ENCODE data around the gene THSD7B.
"Not testable (repeated sequence)": the region's sequence is repeated elsewhere in the genome, so short reads cannot be mapped to it uniquely, and the experiment has no call there.

The THSD7B gene

DNA sequence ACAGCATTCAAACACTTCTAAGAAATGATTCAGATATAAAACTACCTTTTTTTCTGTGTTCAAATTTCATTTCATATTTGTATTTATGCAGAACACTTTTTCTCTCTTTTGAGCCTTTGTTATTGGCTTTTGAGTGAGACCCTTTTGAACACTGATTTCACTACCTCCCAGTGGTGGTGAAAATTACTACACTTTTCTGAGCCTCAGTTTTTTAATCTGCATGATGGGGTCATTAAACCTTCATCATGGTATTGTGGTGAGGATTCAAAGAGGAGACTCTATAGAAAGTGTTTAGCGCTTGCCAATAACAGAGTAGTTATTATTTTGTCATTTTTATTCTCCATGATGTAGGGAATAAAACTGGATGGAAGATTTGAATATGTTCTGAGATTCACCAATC, 169.8 kb downstream of the THSD7B start:
- POLR2A ChIA-PET: no interaction called here
- CTCF ChIA-PET: no interaction called here
- DNase-seq (ENCODE audit: extremely low spot score): no peak
- TF ChIP-seq, protein P1, sequence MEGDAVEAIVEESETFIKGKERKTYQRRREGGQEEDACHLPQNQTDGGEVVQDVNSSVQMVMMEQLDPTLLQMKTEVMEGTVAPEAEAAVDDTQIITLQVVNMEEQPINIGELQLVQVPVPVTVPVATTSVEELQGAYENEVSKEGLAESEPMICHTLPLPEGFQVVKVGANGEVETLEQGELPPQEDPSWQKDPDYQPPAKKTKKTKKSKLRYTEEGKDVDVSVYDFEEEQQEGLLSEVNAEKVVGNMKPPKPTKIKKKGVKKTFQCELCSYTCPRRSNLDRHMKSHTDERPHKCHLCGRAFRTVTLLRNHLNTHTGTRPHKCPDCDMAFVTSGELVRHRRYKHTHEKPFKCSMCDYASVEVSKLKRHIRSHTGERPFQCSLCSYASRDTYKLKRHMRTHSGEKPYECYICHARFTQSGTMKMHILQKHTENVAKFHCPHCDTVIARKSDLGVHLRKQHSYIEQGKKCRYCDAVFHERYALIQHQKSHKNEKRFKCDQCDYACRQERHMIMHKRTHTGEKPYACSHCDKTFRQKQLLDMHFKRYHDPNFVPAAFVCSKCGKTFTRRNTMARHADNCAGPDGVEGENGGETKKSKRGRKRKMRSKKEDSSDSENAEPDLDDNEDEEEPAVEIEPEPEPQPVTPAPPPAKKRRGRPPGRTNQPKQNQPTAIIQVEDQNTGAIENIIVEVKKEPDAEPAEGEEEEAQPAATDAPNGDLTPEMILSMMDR (IDR thresholded peaks at IDR 0.05; ENCODE audit: control extremely low read depth, extremely low read depth, low read depth, missing control alignments): no peak

DNA sequence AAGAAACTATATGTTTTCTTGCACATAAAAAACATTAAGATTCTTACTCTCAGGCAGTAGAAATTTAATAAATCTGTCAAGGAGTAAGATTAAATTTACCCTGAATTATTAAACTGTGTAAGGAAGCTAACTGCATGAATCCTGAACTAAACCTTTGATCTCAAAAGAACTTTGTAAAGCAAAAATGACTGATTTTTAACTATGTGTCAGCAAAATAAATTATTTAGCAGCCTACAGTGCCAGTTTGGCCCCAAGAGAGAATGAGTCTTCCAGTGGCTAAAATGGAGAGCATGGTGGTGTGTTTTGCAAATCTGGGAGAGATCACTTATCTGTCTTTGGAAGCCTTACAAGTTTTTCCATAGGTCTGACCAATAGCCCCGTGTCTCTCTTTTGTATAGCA, 190.7 kb downstream of the THSD7B start:
- POLR2A ChIA-PET: no interaction called here
- CTCF ChIA-PET: no interaction called here

DNA sequence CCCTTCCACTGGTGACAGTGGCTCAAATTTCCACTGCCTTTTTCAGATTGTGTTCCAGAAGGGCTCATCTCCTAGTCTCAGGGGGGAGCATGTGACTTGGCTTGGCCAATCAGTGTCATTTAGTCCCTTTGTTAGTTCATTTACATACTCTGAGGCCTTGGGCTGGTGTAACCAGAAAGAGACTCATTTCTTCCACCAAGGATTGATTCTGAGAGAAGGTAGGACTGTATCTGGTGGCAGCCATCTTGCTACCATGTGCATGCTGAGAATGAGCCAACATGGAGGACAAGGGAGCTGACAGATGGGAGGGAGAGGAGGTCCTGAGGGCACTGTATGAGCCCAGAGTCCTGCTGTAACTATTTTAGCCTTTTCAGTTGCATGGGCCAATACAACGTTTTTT, 191.7 kb downstream of the THSD7B start:
- CTCF ChIA-PET: no interaction called here
- no peak for DNase-seq (ENCODE audit: extremely low spot score)
- POLR2A ChIA-PET: no interaction called here
- TF ChIP-seq, protein P1 (IDR thresholded peaks at IDR 0.05; ENCODE audit: control extremely low read depth, extremely low read depth, low read depth, missing control alignments): no peak

More for the DNA sequence above, 190.7 kb downstream of the THSD7B start:
- no peak for DNase-seq (ENCODE audit: extremely low spot score)
- TF ChIP-seq, protein P1 (IDR thresholded peaks at IDR 0.05; ENCODE audit: control extremely low read depth, extremely low read depth, low read depth, missing control alignments): no peak

DNA sequence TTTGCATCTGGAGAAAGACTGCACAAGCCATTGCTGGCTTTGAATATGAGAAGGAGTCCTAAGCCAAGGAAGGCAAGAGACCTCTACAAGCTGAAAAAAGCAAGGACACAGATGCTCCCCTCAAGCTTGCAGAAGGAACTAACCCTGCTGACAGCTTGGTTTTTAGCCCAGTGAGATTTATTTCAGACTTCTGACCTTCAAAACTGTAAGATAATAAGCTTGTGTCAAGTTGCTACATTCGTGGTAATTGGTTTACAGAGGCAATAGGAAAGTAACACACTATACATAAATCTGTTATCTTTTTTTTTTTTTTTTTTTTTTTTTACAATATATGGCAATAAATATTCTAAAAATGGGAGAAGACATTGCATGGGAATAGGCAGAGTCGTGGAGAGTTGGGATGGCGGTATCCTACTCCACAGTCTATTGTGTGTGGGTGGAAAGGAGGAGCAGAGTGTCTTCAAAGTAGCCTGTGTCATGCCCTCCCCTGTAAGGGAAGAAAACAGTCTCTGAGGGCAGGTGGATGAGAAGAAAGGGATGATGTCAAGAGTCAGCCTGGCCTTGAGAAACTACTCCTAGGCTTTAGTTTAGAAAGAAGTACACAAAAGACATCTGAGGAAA, 196.9 kb downstream of the THSD7B start:
- CTCF ChIA-PET: interaction anchor here (0.9 kb wide), 1 partner anchor 11 kb away, joined by 3 read pairs; no protein-coding TSS in a partner anchor

DNA sequence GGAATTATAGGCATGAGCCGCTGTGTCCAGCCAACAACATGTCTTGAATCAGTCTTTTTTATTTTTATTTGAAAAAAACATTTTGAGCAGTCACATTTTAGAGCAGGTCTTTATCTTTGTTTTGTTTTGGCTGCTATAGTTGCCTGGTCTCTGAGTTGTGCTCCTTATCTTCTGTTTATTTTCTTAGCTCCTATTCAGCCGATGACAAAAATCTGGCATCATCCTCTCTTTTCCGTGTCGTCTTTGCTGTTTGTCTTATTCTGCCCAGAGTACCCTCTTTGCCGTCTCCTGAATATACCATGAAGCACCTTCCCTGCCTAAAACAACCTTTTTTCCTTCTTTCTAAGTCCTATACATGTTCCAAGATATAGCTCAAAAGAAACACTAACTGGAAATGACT, 201.1 kb downstream of the THSD7B start:
- TF ChIP-seq, protein P1 (IDR thresholded peaks at IDR 0.05; ENCODE audit: control extremely low read depth, extremely low read depth, low read depth, missing control alignments): no peak
- ChIA-PET CTCF (no interaction called here), POLR2A (no interaction called here)
- DNase-seq (ENCODE audit: extremely low spot score): no peak

More for the DNA sequence above, 196.9 kb downstream of the THSD7B start:
- TF ChIP-seq, protein P1 (IDR thresholded peaks at IDR 0.05; ENCODE audit: control extremely low read depth, extremely low read depth, low read depth, missing control alignments): no peak
- POLR2A ChIA-PET: no interaction called here
- no peak for DNase-seq (ENCODE audit: extremely low spot score)

DNA sequence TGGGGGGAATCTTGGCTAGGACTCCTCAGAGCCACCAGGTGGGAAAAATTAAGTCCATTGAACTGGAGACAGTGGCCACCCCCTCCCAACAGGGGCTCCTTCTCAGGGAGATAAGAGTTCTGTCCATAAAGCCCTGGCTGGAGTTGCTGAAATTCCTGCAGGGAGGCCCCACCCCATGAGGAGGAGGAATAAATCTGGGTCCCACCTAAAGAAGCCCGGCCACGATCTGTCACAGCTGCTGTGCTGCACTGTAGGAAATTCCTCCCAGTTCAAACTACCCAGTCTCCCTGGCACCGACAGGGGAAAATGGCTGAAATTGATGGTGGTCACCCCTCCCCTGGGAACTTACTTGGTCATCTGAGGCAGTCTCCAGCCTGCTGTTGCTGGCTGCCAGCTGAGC, 215.0 kb downstream of the THSD7B start:
- ChIA-PET POLR2A (no interaction called here), CTCF (no interaction called here)
- no peak for DNase-seq (ENCODE audit: extremely low spot score)
- TF ChIP-seq, protein P1 (IDR thresholded peaks at IDR 0.05; ENCODE audit: control extremely low read depth, extremely low read depth, low read depth, missing control alignments): no peak

DNA sequence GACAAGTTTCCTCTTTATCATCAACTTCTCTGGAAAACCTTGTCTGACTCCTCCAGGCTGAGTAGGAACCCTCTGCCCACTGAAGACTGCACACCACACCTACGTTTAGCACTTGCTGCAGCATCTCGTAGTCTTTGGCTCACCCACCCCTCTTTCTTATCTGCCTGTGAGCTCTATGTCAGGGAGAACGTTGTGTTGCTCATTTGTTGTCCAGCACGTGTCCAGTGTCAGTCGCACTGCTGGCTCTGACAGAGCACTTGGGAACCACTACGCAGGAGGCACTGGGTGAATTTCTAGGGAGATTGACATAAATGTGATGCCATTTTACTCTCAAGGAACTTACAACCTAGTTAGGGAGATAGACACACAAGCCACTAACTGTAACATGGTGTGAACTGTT, 216.3 kb downstream of the THSD7B start:
- CTCF ChIA-PET; POLR2A ChIA-PET; DNase-seq (ENCODE audit: extremely low spot score): not testable (repeated sequence)

Measured in GM10248 (cell line).